ENCODE measurements around the gene YJU2.
"Not testable (repeated sequence)": the region's sequence is repeated elsewhere in the genome, so short reads cannot be mapped to it uniquely, and the experiment has no call there.

Gene YJU2

DNA sequence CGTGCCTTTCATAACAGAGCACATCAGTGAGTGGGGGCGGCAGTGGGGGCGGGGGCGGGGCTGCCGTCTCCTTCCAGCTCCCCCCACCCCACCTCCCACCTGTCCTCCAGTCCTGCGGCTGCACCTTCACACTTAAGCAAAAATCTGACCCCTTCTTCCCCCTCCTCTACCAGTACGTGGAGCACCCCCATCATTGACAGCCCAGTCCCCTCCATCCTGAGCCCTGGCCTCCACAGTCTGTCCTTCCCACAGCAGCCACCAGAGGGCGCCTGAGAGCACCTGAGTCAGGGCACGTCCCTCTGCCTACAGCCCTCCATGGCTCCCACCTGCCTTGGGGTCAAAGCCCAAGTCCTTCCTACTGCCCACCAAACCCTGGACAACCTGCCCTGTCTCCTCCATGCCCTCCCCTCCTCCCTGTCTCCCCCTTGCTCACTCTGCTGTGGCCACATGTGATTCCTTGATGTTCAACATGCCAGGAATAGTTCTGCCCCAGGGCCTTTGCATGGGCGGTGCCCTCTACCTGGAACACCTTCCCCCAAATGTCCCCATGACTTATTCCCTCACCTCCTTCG, 13.5 kb upstream of the YJU2 start:
- H3K36me3 Mint-ChIP-seq = no peaks in the 10 kb centered on the region
- H3K27me3 Mint-ChIP-seq = peaks cover 17% of the 10 kb centered on the region
- H3K4me3 Mint-ChIP-seq = no peak overlapping the region
- CTCF ChIA-PET = interaction anchor here (0.9 to 1.9 kb wide), 8 partner anchors 8 to 290 kb away, joined by 3 to 6 read pairs (median 4); partner anchors contain the start of gene HDGFL2
- no peak overlapping the region for H3K27ac Mint-ChIP-seq
- H3K4me1 Mint-ChIP-seq = peaks cover 4% of the 10 kb centered on the region
- DNase-seq = peak; percentile 77
- no peaks in the 10 kb centered on the region for H3K9me3 Mint-ChIP-seq

DNA sequence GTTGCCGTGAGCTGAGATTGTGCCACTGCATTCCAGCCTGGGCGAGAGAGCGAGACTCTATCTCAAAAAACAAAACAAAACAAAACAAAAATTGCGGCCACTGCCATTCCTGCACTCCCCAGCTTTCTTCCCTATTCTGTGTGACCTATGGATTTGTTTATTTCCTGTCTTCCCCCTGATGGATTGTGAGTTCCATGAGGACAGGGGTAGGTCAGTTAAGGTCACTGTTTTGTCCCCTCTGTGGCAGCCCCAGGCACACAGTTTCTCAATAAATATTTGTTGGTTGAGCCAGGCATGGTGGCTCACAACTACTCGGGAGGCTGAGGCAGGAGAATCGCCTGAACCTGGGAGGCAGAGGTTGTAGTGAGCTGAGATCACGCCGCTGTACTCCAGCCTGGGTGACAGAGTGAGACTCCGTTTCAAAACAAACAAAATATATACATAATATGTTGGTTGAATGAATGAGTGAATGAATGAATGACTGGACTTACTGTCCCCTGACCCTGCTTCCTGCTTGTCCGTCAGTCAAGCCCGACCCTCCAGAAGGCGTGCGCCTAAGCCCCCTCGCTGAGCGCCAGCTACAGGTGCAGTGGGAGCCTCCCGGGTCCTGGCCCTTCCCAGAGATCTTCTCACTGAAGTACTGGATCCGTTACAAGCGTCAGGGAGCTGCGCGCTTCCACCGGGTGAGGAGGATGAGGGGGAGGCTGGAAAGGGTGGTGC, 12.6 kb upstream of the YJU2 start:
- DNase-seq = no peak
- CTCF ChIA-PET = interaction anchor here (0.9 to 1.9 kb wide), 6 partner anchors 9 to 289 kb away, joined by 3 to 5 read pairs (median 4); partner anchors contain the start of genes HDGFL2 and YJU2
- peaks cover 17% of the 10 kb centered on the region for H3K27me3 Mint-ChIP-seq
- no peaks in the 10 kb centered on the region for H3K9me3 Mint-ChIP-seq
- peak overlapping the region; percentile 49 for H3K27ac Mint-ChIP-seq
- no peak overlapping the region for H3K4me3 Mint-ChIP-seq
- no peaks in the 10 kb centered on the region for H3K36me3 Mint-ChIP-seq
- peaks cover 3% of the 10 kb centered on the region for H3K4me1 Mint-ChIP-seq

DNA sequence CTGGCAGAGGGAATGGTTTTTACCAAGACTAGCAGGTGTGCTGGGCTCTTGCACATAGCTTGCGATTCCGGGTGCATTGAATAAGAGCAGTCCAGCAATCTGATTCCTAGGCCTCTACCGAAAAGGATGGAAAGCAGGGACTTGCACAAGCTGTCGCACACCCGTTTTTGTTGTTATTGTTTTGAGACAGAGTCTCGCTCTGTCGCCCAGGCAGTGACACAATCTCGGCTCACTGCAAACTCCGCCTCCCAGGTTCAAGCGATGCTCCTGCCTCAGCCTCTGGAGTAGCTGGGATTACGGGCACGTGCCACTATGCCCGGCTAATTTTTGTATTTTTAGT, 12.0 kb upstream of the YJU2 start:
- Mint-ChIP-seq H3K4me1 (peaks cover 2% of the 10 kb centered on the region), H3K27ac (peak overlapping the region; percentile 49), H3K4me3 (no peak overlapping the region), H3K27me3 (peaks cover 17% of the 10 kb centered on the region), H3K36me3 (no peaks in the 10 kb centered on the region), H3K9me3 (no peaks in the 10 kb centered on the region)
- CTCF ChIA-PET = interaction anchor here (1.5 to 1.9 kb wide), 2 partner anchors 9 to 288 kb away, joined by 4 to 5 read pairs; no protein-coding TSS in a partner anchor
- DNase-seq = no peak

DNA sequence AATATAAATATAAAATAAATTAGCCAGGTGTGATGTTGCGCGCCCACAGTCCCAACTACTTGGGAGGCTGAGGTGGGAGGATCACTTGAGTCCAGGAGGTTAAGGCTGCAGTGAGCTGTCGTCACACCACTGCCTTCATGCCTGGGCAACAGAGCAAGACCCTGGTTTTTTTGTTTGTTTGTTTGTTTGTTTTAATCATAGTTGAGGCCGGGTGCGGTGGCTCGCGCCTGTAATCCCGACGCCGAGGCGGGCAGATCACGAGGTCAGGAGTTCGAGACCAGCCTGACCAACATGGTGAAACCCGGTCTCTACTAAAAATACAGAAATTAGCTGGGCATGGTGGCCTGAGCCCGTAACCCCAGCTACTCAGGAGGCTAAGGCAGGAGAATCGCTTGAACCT, 9.4 kb upstream of the YJU2 start:
- CTCF ChIA-PET, DNase-seq, H3K4me3 Mint-ChIP-seq, H3K27ac Mint-ChIP-seq, H3K9me3 Mint-ChIP-seq, H3K36me3 Mint-ChIP-seq, H3K4me1 Mint-ChIP-seq: not testable (repeated sequence)
- H3K27me3 Mint-ChIP-seq = peaks cover 17% of the 10 kb centered on the region

DNA sequence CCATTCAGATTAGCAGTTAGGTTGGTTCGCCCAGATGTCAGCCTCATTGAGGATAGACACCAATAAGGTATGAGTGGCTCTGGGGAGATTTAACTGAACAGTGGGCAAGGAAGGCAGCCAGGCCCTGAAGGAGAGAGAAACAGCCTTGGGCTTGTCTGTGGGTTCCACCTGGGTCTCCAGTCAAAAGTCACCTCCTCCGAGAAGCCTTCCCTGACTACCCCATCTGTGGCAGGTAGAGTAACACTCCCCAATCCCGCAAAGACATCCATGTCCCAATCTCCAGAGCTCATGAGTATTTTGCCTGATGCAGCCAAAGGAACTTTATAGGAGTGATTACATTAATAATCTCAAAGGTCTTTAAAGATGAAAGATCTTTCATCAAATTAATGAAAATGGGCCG, 8.0 kb upstream of the YJU2 start:
- Mint-ChIP-seq H3K27ac (no peak overlapping the region), H3K36me3 (no peaks in the 10 kb centered on the region), H3K4me1 (no peaks in the 10 kb centered on the region), H3K9me3 (peaks cover 7% of the 10 kb centered on the region), H3K4me3 (no peak overlapping the region), H3K27me3 (peaks cover 17% of the 10 kb centered on the region)
- CTCF ChIA-PET = no interaction called here
- no peak for DNase-seq

DNA sequence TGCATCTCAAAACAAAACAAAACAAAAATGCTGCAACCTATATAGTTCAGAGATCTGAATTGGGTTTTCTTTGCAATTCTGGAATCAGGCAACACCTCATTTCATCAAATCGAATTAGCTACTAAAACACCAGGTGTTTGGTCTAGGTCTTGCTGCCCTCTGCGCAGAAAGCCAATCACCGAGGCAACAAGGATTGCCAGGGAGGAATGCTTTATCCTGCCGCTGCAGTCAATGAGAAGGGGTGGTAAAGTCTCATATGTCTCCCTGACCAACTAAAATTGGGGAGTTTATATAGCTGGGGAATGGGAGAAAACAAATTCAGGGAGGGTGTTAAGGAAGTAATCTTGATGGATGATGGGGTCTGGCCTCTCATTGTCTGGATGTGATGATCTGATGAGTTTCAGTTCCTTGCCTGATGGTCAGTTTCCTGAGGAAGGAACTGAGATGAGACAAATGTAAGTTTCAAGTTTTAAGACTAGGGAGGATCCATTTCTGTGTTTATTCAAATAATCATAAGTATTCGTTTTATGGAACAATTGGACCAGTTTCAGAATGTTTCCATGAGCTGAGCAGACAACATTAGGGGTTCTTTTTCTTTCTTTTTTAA, 5.0 kb upstream of the YJU2 start:
- Mint-ChIP-seq H3K4me1 (peaks cover 7% of the 10 kb centered on the region), H3K27ac (no peak overlapping the region), H3K4me3 (no peak overlapping the region), H3K36me3 (no peaks in the 10 kb centered on the region), H3K9me3 (peaks cover 7% of the 10 kb centered on the region), H3K27me3 (peaks cover 5% of the 10 kb centered on the region)
- CTCF ChIA-PET = interaction anchor here (0.7 to 1.3 kb wide), 2 partner anchors 10 to 111 kb away, joined by 3 to 6 read pairs; no protein-coding TSS in a partner anchor
- DNase-seq = no peak

DNA sequence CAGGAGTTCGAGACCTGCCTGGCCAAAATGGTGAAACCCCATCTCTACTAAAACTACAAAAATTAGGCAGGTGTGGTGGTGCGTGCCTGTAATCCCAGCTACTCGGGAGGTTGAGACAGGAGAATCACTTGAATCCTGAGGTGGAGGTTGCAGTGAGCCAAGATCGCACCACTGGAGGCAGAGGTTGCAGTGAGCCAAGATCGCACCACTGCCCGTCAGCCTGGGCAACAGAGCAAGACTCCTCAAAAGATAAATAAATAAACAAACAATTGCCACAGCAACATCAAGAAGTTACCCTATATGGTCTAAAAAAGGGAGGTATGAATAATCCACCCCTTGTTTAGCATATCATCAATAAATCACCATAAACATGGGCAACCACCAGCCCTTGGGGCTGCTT, 942 bp upstream of the YJU2 start:
- H3K4me3 Mint-ChIP-seq, H3K27me3 Mint-ChIP-seq, DNase-seq, H3K9me3 Mint-ChIP-seq, CTCF ChIA-PET: not testable (repeated sequence)
- H3K27ac Mint-ChIP-seq = peak overlapping the region; percentile 95
- H3K36me3 Mint-ChIP-seq = peaks cover 23% of the 10 kb centered on the region
- H3K4me1 Mint-ChIP-seq = peaks cover 25% of the 10 kb centered on the region

DNA sequence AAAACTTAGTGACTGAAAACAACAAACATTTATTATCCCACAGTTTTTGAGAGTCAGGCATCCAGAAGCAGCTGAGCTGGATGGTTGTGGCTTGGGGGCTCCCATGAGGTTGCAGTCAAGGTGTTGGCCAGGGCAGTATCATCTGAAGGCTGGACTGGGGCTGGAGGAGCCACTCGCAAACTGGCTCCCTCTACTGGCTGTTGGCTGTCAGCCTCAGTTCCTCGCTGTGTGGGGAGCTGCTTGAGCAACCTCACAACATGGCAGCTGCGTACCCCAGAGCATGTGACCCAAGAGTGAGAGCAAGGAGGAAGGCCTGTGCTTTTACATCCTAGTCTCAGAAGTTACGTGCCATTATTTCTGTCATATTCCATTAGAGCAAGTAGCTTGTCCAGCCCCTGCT, 9.7 kb downstream of the YJU2 start:
- no peak for DNase-seq
- Mint-ChIP-seq H3K36me3 (peaks cover 53% of the 10 kb centered on the region), H3K4me1 (no peaks in the 10 kb centered on the region), H3K27ac (no peak overlapping the region), H3K9me3 (peaks cover 4% of the 10 kb centered on the region), H3K27me3 (no peaks in the 10 kb centered on the region), H3K4me3 (no peak overlapping the region)
- CTCF ChIA-PET = interaction anchor here (0.6 to 1.6 kb wide), 3 partner anchors 23 to 96 kb away, joined by 3 to 4 read pairs (median 4); no protein-coding TSS in a partner anchor

DNA sequence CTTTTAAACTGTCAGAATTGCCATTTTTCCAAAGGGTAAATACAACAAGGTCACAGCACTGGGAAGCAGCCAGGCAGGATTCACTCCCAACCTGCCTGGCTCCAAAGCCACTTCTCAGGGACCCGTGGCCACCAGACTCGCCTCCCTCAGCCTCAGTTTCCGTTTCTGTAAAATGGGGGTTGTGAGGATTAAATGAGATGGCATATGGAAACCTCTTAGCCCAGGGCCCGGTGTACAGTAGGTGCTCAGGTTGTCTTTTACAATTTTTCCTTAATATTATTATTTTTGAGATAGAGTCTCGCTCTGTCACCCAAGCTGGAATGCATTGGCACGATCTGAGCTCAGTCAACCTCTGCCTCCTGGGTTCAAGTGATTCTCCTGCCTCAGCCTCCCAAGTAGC, 10.1 kb downstream of the YJU2 start:
- Mint-ChIP-seq H3K9me3 (peaks cover 4% of the 10 kb centered on the region), H3K4me3 (no peak overlapping the region), H3K27ac (no peak overlapping the region), H3K36me3 (peaks cover 49% of the 10 kb centered on the region), H3K27me3 (no peaks in the 10 kb centered on the region), H3K4me1 (no peaks in the 10 kb centered on the region)
- DNase-seq = no peak
- CTCF ChIA-PET = interaction anchor here (1.5 to 1.6 kb wide), 2 partner anchors 23 to 96 kb away, joined by 4 read pairs; no protein-coding TSS in a partner anchor

DNA sequence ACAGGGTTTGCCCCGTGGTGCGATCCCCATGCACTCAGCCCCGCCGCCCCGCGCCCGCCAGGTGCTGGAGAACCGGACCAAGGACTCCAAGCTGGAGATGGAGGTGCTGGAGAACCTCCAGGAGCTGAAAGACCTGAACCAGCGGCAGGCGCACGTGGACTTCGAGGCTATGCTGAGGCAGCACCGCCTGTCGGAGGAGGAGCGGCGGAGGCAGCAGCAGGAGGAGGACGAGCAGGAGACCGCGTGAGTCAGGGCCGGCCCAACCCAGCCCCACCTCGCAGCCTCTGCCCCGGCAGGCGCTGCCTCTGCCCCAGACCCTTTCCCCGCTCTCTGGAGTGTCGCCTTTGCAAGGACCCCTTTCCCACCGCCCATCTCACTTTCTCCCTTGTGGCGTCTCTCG, 11.3 kb downstream of the YJU2 start:
- Mint-ChIP-seq H3K27ac (no peak overlapping the region), H3K36me3 (peaks cover 42% of the 10 kb centered on the region), H3K9me3 (peaks cover 4% of the 10 kb centered on the region), H3K27me3 (no peaks in the 10 kb centered on the region), H3K4me1 (no peaks in the 10 kb centered on the region), H3K4me3 (no peak overlapping the region)
- DNase-seq = no peak
- CTCF ChIA-PET = no interaction called here

DNA sequence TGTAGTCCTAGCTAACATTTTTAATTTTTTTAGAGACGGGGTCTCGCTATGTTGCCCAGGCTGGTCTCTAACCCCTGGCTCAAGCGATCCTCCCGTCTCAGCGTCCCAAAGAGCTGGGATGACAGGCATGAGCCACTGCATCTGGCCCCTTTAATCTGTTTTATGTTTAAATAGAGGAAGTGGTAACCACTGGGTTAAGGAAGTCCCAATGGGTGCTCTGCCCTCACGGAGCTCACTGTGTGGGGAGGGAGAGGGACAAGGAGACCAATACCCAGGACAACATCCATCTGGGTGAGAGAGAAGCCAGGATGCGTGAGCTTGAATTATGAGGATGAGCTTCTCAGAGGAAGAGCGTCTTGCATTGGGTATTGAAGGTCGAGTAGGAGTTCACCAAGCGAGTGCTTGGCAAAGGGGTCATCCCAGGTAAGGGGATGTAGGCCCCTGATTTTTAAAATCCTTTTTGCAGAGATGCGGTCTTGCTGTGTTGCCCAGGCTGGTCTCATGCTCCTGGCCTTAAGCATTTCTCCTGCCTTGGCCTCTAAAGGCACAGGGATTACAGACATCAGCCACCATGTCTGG, 13.8 kb downstream of the YJU2 start:
- no peak overlapping the region for H3K27ac Mint-ChIP-seq
- H3K36me3 Mint-ChIP-seq = peaks cover 34% of the 10 kb centered on the region
- no peak for DNase-seq
- no peaks in the 10 kb centered on the region for H3K27me3 Mint-ChIP-seq
- peaks cover 17% of the 10 kb centered on the region for H3K4me1 Mint-ChIP-seq
- no peak overlapping the region for H3K4me3 Mint-ChIP-seq
- peaks cover 4% of the 10 kb centered on the region for H3K9me3 Mint-ChIP-seq
- CTCF ChIA-PET = interaction anchor here (0.5 to 1.8 kb wide), 2 partner anchors 92 to 268 kb away, joined by 4 to 6 read pairs; no protein-coding TSS in a partner anchor

DNA sequence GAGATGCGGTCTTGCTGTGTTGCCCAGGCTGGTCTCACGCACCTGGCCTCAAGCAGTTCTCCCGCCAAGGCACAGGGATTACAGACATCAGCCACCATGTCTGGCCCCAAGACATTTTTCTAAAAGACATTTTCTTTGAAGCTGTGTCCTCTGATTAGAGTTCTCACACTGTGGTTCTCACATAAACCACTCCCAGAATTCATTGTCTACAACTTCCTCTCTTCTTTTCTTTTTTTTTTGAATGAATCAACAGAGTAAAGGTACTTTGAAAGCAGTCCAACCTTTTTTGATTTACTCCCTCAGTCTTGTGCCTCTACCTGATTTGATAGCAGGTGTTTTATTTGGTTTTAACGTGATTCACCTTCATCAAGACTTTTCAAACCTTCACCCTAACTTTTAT, 17.9 kb downstream of the YJU2 start:
- CTCF ChIA-PET = interaction anchor here (3.3 to 5.7 kb wide), 2 partner anchors 89 to 137 kb away, joined by 14 to 72 read pairs; partner anchors contain the start of gene CHAF1A
- Mint-ChIP-seq H3K9me3 (no peaks in the 10 kb centered on the region), H3K27me3 (no peaks in the 10 kb centered on the region), H3K4me3 (no peak overlapping the region), H3K27ac (peak overlapping the region; percentile 87), H3K4me1 (peaks cover 30% of the 10 kb centered on the region), H3K36me3 (peaks cover 39% of the 10 kb centered on the region)
- DNase-seq = no peak

DNA sequence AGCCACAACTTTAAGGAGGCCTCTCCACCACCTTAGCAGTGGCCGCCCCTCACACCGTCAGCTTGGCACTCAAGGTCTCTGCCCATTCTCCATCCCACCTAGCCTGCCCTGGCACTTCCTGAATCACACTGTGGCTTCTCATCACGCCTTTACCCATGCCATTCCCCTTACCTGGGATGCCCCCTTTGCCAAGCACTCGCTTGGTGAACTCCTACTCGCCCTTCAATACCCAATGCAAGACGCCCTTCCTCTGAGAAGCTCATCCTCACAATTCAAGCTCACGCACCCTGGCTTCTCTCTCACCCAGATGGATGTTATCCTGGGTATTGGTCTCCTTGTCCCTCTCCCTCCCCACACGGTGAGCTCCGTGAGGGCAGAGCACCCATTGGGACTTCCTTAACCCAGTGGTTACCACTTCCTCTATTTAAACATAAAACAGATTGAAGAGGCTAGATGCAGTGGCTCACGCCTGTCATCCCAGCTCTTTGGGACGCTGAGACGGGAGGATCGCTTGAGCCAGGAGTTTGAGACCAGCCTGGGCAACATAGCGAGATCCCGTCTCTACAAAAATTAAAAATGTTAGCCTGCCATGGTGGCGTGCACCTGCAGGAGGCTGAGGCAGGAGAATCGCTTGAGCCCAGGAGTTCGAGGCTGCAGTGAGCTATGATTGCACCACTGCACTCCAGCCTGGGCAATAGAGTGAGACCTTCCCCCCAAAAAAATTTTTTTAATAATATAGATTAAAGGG, 19.5 kb downstream of the YJU2 start:
- Mint-ChIP-seq H3K9me3 (no peaks in the 10 kb centered on the region), H3K27ac (no peak overlapping the region), H3K36me3 (peaks cover 41% of the 10 kb centered on the region), H3K4me1 (peaks cover 30% of the 10 kb centered on the region), H3K4me3 (no peak overlapping the region), H3K27me3 (no peaks in the 10 kb centered on the region)
- no peak for DNase-seq
- CTCF ChIA-PET = interaction anchor here (0.6 to 5.7 kb wide), 25 partner anchors 11 to 262 kb away, joined by 3 to 72 read pairs (median 4); partner anchors contain the start of genes CHAF1A, FSD1, MPND and YJU2

Data from activated naive CD4-positive, alpha-beta T cell treated with anti-CD3 and anti-CD28 coated beads, Interleukin-2, amount 10 ng/mL, durations not matched to agents 7 days and 5 days (primary cell).